GM18873 (cell line): ENCODE data around the gene PTGER3.
"Not testable (repeated sequence)": the region's sequence is repeated elsewhere in the genome, so short reads cannot be mapped to it uniquely, and the experiment has no call there.

Experiments
- ATAC-seq: cut with Tn5 transposase; IDR thresholded peaks from one replicate; pipeline ENCODE4 v1.9.1; 2021; ENCODE audit warnings: mild to moderate bottlenecking, moderate library complexity, moderate number of reproducible peaks; ENCODE audit not compliant: unreplicated experiment, low FRiP score

PTGER3 gene

GRCh38 chr1:71018791-71019190 lies 28.8 kb downstream of the PTGER3 start:
- ATAC-seq: no peak

DNA sequence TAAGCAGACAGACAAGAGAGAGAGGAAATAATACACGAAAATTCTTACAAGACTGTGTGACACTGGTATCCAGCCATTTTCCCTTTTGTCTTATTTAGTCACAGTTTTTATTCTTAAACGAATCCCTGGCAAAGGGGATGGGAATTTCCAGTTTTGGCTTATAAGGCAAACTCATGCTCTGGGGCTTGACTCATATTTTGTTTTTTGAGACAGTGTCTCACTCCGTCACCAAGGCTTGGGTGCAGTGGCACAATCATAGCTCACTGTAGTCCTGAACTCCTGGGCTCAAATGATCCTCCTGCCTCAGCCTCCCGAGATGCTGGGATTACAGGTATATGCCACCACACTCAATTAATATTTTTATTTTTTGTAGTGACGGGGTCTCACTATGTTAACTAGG lies 31.9 kb downstream of the PTGER3 start:
- no peak for ATAC-seq

- ATAC-seq: no peak
Measured at GRCh38 chr1:71014178-71014579, 33.4 kb downstream of the PTGER3 start.

DNA sequence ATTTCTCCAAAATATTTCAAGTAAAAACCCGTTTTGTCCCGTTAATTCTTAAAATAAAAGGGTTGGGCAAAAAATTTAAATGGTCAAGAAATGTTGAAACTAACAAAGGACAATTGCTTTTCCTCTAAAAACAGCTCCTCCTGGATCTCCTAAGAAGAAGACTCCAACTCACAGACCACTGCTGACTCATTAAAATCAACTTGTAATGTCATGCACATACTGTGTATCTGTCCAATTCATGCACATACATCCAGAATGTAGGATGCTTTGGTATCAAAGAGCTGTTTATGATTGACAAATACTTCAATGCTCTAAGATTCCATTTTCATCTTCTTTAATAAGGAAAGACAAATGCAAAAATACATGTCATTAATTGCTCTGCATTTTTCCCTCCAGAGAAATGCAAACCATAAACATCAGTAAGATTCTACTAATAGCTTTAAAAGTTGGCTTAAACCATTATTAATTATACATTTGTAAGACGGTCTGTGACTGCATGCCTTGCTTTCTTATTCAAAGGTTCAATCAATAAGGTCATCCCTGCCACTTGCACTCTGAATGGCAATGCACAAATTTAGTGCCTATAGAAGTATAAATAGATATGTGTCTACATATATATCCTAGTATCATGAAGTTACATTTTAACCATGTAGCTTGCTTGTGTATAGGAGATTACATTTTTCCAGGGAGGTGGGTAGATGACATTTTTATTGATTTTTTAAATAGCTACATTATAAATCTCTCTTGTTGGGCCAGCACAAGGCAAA lies 44.7 kb downstream of the PTGER3 start:
- no peak for ATAC-seq

DNA sequence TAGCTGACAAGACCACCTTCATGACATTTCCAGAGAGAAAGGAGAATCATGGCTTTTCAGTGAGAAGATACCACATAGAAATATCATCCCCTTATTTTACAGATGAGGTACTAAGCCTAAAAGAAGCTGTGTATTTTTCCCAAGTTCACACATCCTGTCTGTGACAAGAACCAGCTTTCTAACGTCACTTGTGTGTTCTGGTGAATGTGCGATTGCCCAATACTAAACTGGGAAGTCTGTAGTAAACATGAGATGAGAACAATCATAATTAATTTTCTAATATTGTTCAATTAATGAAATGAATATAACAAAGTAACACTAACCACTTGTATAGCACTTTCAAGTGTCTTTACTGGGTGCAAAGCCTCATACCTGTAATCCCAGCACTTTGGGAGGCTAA lies 46.0 kb downstream of the PTGER3 start:
- no peak for ATAC-seq

- ATAC-seq: no peak
Measured at GRCh38 chr1:70997793-70998192, 49.8 kb downstream of the PTGER3 start.

DNA sequence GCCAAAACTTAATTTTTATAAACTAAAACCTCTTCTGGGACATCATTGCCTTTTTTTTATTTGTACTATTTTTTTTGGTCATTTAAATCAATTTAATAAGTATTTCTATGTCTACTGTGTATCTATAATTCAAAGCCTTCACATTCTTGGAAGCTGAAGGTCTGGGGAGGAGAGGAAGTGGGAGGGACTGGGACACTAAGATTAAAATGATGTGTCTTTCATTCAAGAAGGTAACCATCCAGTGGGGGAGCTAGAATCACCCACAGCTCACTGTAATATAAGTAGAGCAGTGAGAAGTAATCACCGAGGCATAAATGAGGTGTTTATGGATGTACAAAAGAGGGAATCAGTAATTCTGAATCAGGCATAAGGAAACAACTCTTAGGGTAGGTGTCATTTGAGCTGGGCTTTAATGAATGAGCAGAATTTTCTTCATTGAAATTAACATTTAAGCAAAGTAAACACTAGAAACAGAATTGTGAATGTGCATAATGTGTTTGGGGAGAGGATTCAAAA lies 52.8 kb downstream of the PTGER3 start:
- no peak for ATAC-seq

DNA sequence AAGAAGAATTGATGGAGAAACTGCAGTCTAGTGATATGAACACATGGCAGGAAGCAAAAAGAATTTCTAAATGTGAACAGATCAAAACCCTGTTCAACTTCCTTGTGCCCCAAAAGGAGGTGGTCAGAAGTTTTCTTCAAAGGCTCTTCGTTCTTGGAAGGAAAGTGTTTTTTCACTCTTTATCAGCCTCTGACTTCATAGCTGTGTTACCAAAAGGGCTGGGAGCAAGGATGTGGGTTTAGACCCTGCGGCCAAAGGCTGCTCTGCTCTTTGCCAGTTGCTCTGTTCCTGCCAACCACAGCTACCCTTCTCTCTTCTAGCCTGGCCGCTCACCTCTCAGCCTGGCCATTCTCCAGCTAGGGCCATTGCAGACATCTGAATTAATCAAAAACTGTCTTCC lies 53.8 kb downstream of the PTGER3 start:
- no peak for ATAC-seq

DNA sequence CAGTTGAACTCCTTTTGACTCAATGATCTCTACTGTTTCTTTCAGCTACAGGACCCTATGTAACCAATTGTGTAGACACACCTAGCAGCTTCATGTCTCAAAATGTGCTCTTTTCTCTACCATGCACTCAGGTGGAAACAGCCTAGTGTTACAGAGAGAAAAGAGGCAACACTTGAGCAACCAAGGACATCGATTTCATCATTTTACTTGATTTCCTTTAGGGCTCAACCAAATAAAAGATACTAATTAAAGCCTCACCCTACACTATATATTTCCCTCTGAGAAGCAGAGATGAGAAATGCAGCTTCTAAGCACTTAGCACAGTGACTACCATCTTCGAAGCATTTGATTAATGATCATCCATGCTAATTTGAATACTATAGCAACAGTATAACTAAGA lies 55.1 kb downstream of the PTGER3 start:
- no peak for ATAC-seq

DNA sequence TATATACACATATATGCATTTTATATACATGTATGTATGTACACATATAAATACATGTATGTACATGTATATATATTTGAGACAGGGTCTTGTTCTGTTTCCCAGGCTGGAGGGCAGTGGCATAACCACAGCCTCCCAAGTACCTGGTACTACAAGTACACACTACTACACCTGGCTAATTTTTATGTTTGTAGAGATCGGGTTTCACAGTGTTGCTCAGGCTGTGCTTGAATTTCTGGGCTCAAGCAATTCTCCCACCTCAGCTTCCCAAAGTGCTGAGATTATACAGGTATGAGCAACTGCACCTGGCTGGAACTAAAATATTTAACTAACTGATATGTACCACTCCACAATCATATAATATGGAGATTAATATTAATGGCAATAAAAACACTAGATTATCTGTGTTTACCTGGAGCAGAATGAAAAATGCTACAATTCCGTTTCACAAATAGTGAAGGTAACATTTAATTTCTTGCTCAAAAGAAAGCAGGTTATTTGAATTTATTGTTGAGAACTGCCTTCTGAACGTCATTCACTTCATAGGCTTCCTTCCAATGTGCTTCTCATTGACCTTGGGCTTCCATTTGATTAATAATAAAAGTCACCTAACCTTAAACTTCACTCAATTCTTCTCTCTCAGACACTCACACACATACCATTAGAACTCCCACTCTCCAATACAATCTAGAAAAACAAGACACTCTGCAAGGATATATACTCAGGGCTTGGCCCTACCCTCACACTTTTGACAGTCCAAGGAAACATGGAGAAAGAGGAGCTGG lies 57.0 kb downstream of the PTGER3 start:
- no peak for ATAC-seq

- ATAC-seq: no peak
Measured at GRCh38 chr1:70987497-70987896, 60.1 kb downstream of the PTGER3 start.

DNA sequence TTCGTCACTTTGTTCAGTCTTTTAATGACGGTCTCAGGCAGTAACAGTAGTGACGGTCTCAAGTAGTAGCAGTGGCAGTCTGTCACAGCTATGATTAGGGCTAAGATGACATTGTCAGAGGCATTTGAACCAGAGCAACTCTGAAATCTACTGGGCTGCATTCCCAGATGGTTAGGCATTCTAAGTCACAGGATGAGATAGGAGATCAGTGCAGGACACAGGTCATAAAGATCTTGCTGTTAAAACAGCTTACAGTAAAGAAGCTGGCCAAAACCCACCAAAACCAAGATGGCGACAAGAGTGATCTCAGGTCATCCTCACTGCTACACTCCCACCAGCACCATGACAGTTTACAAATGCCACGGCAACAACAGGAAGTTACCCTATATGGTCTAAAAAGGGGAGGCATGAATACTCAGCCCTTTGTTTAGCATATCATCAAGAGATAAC lies 61.8 kb downstream of the PTGER3 start:
- ATAC-seq: not testable (repeated sequence)

DNA sequence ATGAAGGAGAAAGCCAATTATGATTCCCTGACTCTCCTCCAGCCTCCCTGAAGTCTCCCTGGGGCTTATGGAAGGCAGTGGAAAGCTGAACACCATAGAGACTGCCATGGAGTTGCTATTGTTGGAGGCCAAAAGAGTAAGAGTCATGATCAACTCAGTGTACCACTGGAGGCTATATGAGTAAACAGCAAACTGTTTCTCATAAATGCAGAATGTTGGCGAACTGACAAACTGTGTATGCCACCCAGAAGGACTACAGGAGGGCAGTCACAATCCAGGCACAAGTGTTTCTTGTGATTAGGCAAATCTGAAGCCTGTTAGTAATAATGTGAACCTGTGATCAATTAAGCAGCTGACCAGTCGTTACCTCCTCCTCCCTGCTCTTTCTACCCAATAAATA lies 62.3 kb downstream of the PTGER3 start:
- ATAC-seq: not testable (repeated sequence)

- no peak for ATAC-seq
Measured at GRCh38 chr1:70980361-70980760, 67.3 kb downstream of the PTGER3 start.

DNA sequence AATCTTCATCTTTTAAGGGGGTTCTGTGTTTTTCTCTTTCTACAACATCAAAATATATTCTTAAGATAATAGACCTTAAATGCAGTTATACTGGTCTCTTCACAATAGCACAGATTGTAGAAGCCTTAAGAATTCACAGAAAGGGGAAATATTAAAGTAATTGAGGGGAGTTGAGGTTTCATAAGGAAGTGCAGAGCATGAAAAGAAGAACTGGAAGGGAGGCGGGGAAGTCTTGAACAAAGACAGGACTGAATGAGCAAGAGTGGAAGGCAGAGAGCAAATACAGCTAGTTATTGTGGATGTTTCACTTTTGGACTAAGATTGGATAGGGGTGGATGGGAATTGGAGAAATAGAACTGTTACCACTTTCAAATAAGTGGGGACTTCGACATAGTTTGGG lies 67.7 kb downstream of the PTGER3 start:
- no peak for ATAC-seq

DNA sequence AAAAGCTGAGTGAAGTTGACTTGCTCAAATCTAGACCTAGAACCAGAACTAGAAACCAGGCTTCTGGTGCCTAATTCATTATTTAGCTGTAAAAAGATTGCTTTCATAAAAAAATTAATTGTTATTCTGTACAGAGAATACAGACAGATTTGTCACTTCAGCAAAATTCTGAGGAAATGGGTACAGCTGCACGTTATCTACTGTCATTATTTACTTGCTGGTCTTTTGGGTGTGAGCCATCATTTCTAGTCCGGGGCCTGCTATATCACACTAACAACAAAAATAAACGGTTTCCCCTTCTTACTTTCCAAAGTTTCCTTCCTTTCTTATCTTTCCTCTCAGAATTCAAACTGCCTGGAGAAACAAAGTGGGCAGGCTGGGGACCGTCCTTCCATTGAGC lies 68.3 kb downstream of the PTGER3 start:
- ATAC-seq: no peak

DNA sequence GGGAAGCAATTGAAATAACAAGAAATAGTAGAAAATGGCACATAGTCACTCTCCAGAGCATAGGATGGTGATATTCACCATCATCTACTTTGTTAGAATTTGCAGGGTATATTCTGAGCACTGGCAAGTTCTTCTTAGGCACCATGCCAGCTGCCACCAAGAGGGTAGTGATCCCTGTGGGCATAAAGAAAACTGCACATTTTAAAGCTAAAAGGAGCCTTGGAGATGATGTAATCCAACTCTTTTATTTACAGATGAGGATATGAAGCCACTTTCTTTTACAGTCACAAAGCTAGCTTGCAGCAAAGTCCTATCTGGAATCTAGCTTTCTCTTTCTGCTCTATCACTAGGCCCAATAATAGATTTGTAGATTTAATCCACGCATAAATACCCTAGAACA lies 69.0 kb downstream of the PTGER3 start:
- no peak for ATAC-seq

DNA sequence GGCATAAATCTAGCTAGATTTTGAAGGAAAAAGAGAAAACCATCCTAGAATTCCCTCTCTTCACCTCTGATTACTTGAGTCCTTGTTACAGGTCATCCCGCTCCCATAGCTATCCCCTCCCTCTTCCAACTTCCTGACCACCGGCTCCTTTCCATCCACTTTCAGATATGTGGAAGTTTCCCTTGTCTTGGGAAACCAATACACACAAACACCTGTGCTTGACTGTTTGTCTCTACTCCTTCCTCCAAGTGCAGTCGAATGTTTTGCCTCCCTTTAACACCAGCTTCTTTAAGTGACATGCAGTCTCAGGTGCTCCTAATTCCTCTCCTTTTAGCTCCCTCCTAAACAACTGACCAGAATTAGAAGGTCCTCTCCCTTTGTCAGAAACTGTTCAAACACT lies 70.0 kb downstream of the PTGER3 start:
- ATAC-seq: no peak

GRCh38 chr1:70977041-70977440 lies 70.6 kb downstream of the PTGER3 start:
- no peak for ATAC-seq

GRCh38 chr1:70973754-70974153 lies 73.9 kb downstream of the PTGER3 start:
- ATAC-seq: no peak

GRCh38 chr1:70970407-70970806 lies 77.2 kb downstream of the PTGER3 start:
- no peak for ATAC-seq
